C4-2B (cell line): ENCODE measurements around the gene ELOVL2.

Experiments used
- H3K27ac ChIP-seq: fragments of 450-650 bp; 2 replicates; pipeline ENCODE4 v1.5.1; 2017
- CTCF ChIP-seq: fragments of 450-650 bp; conservative IDR thresholded peaks from 2 replicates; pipeline ENCODE4 v1.5.1; 2017; ENCODE audit warnings: mild to moderate bottlenecking
- ZFX ChIP-seq: fragments of 450-650 bp; IDR thresholded peaks from 2 replicates; pipeline ENCODE4 v1.6.1; 2017

The ELOVL2 gene

GRCh38 chr6:10976571-10976970, 67.5 kb downstream of the ELOVL2 start:
- H3K27ac ChIP-seq: no peak overlapping the region
- TF ChIP-seq ZFX: no peak
- no peak for TF ChIP-seq CTCF

DNA sequence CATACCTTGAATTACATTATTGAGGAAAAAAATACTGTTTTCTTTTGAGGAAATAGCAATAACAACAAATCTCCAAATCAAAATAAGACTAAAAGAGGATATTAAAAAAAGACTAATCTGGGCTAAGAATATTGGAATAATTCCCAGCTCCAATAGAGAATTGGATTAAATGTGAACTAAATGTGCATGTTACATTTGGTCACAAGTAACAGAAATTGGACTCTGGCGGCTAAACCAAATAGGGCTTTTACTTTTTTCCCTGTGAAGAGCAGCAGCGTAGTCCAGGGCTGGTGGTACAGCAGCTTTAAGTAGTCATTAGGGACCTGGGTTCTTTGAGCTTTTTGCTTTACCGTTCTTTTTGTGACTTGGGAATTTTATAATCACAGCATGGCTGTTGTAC, 71.9 kb downstream of the ELOVL2 start:
- TF ChIP-seq ZFX (no peak), CTCF (no peak)
- no peak overlapping the region for H3K27ac ChIP-seq

DNA sequence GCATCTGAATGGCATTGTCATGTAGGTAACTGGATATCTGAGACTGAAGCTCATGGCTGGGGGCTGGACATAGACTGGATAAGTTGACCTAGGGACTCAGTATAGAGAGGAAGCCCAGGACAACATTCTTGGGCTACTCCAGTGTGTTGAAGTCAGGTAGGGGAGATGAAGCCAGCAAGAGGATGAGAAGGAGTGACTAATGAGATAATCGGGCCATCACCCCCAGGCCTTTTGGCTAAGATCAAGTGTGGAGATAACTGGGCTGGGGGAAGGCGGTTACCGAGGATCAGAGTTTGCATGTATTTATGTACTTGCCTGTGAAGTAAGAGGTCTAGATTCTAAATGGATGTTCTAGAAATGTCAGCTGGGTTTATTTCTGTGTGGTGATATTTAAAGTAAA, 73.4 kb downstream of the ELOVL2 start:
- no peak overlapping the region for H3K27ac ChIP-seq
- TF ChIP-seq ZFX (no peak), CTCF (no peak)

- TF ChIP-seq ZFX (no peak), CTCF (no peak)
- H3K27ac ChIP-seq: no peak overlapping the region
Measured at GRCh38 chr6:10968776-10969175, 75.3 kb downstream of the ELOVL2 start.

- TF ChIP-seq ZFX (no peak), CTCF (no peak)
- H3K27ac ChIP-seq: no peak overlapping the region
Measured at GRCh38 chr6:10964684-10965083, 79.4 kb downstream of the ELOVL2 start.

DNA sequence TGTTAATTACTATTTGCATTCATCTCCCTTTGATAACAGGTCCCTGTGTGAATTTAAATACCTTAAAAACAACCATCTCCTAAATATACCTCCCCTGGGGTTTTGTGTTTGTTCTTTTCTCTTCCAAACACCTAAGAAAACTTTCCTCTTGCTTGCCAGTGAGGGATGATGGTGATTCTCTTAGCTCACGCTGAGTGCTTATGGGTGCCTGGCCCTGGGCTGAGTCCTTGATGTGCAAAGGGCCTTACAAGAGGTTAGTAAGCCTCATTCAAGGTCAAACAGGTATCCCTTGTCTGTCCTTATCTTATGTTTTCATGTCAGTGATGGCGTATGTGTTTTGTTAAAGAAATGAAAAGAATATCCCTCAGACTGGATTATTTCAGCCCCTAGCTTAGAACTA, 81.0 kb downstream of the ELOVL2 start:
- no peak overlapping the region for H3K27ac ChIP-seq
- TF ChIP-seq ZFX (no peak), CTCF (no peak)

DNA sequence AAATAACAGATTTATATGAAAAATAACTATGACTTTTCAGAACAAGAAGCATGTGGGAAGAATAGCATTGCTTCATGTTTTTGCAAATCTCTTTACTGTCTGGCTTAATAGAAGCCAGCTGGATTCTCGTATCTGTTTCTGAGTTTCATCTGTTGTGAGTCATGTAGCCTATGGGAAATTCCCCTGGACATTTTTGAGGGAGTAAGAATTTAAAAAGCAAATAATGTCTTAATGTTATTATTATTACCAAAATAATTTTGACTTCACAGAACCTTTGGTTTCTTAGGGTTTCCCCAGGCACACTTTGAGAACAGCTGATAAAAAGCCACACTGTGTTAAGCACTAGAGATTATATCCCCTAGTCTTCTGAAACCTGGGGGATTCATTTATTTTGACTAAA, 81.4 kb downstream of the ELOVL2 start:
- TF ChIP-seq ZFX (no peak), CTCF (no peak)
- no peak overlapping the region for H3K27ac ChIP-seq

GRCh38 chr6:10961837-10962236, 82.3 kb downstream of the ELOVL2 start:
- no peak overlapping the region for H3K27ac ChIP-seq
- TF ChIP-seq ZFX (no peak), CTCF (peak; percentile 18; the same call in 1 of the 2 replicates)
